ENCODE results near the gene TUBA4B.
"Not testable (repeated sequence)": the region's sequence is repeated elsewhere in the genome, so short reads cannot be mapped to it uniquely, and the experiment has no call there.

TUBA4B gene

GRCh38 chr2:219285894-219286425, 32.9 kb downstream of the TUBA4B start:
- peak overlapping the region in 19 of 21 experiments; percentile 29 to 90 (median 75) for H3K27ac ChIP-seq
- no peak overlapping the region for H3K4me3 ChIP-seq

GRCh38 chr2:219286436-219287115, 33.5 kb downstream of the TUBA4B start:
- Histone ChIP-seq H3K4me3 (no peak overlapping the region), H3K27ac (peak overlapping the region in 18 of 21 experiments; percentile 21 to 90 (median 76))

- peak overlapping the region in 18 of 21 experiments; percentile 21 to 90 (median 76) for H3K27ac ChIP-seq
These were observed 34.0 kb downstream of the TUBA4B start for GRCh38 chr2:219287116-219287440.

GRCh38 chr2:219287580-219288265, 34.7 kb downstream of the TUBA4B start:
- H3K27ac ChIP-seq, result peak overlapping the region in 17 of 21 experiments; percentile 14 to 90 (median 74)
- no peak overlapping the region for H3K4me3 ChIP-seq

More at GRCh38 chr2:219287116-219287440, 34.0 kb downstream of the TUBA4B start:
- H3K4me3 ChIP-seq, result not testable (repeated sequence)

GRCh38 chr2:219289195-219289536, 36.1 kb downstream of the TUBA4B start:
- H3K27ac ChIP-seq, result peak overlapping the region in 17 of 21 experiments; percentile 9 to 90 (median 49)

GRCh38 chr2:219289537-219290361, 36.7 kb downstream of the TUBA4B start:
- no peak overlapping the region for H3K4me3 ChIP-seq
- peak overlapping the region in 20 of 21 experiments; percentile 9 to 90 (median 48) for H3K27ac ChIP-seq

More at GRCh38 chr2:219289195-219289536, 36.1 kb downstream of the TUBA4B start:
- no peak overlapping the region for H3K4me3 ChIP-seq

GRCh38 chr2:219290381-219291171, 37.5 kb downstream of the TUBA4B start:
- Histone ChIP-seq H3K4me3 (no peak overlapping the region), H3K27ac (peak overlapping the region in 15 of 21 experiments; percentile 9 to 90 (median 63))

GRCh38 chr2:219291394-219291793, 38.4 kb downstream of the TUBA4B start:
- peak overlapping the region in 1 of 21 experiments; percentile 5 for H3K27ac ChIP-seq
- H3K4me3 ChIP-seq, result no peak overlapping the region

- Histone ChIP-seq H3K4me3 (no peak overlapping the region), H3K27ac (no peak overlapping the region)
These were observed 39.0 kb downstream of the TUBA4B start for GRCh38 chr2:219291910-219292490.

- no peak overlapping the region for H3K27ac ChIP-seq
- no peak overlapping the region for H3K4me3 ChIP-seq
These were observed 39.6 kb downstream of the TUBA4B start for GRCh38 chr2:219292616-219293015.

- Histone ChIP-seq H3K27ac (no peak overlapping the region), H3K4me3 (no peak overlapping the region)
These were observed 40.7 kb downstream of the TUBA4B start for GRCh38 chr2:219293736-219294231.

GRCh38 chr2:219294356-219295351, 41.6 kb downstream of the TUBA4B start:
- Histone ChIP-seq H3K27ac (peak overlapping the region in 20 of 21 experiments; percentile 31 to 87 (median 76)), H3K4me3 (peak overlapping the region; percentile 11 to 41 (median 28))

GRCh38 chr2:219296142-219296541, 43.1 kb downstream of the TUBA4B start:
- H3K4me3 ChIP-seq, result no peak overlapping the region
- no peak overlapping the region for H3K27ac ChIP-seq

- H3K27ac ChIP-seq, result no peak overlapping the region
- no peak overlapping the region for H3K4me3 ChIP-seq
These were observed 43.8 kb downstream of the TUBA4B start for GRCh38 chr2:219296631-219297391.

- no peak overlapping the region for H3K27ac ChIP-seq
- H3K4me3 ChIP-seq, result no peak overlapping the region
These were observed 44.9 kb downstream of the TUBA4B start for GRCh38 chr2:219297766-219298456.

GRCh38 chr2:219298759-219299371, 45.8 kb downstream of the TUBA4B start:
- no peak overlapping the region for H3K27ac ChIP-seq
- no peak overlapping the region for H3K4me3 ChIP-seq
